ENCODE results near the gene LAYN.

The LAYN gene

GRCh38 chr11:111512296-111513239 lies 28.0 kb upstream of the LAYN start, which contains the start of gene BTG4:
TSS of gene BTG4 (minus strand) at chr11:111512386. CDS start at chr11:111498776, 13,610 bp downstream.
- no peak for TF ChIP-seq CTCF (IDR thresholded peaks at IDR 0.05; ENCODE audit: extremely low read depth, missing control alignments)
- peak; percentile 51 for DNase-seq (ENCODE audit: low spot score)

- no peak for TF ChIP-seq CTCF (IDR thresholded peaks at IDR 0.05; ENCODE audit: extremely low read depth, missing control alignments)
- no peak for DNase-seq (ENCODE audit: low spot score)
Observed at GRCh38 chr11:111513240-111513605, 27.3 kb upstream of the LAYN start.

GRCh38 chr11:111514216-111515031 lies 26.1 kb upstream of the LAYN start, which contains the start of gene HOATZ:
TSS of gene HOATZ (plus strand) at chr11:111514778. CDS start at chr11:111514785, 7 bp downstream.
- no peak for TF ChIP-seq CTCF (IDR thresholded peaks at IDR 0.05; ENCODE audit: extremely low read depth, missing control alignments)
- DNase-seq (ENCODE audit: low spot score), result no peak

- no peak for DNase-seq (ENCODE audit: low spot score)
- TF ChIP-seq CTCF (IDR thresholded peaks at IDR 0.05; ENCODE audit: extremely low read depth, missing control alignments), result no peak
Observed at GRCh38 chr11:111515591-111515990, 24.9 kb upstream of the LAYN start.

- no peak for TF ChIP-seq CTCF (IDR thresholded peaks at IDR 0.05; ENCODE audit: extremely low read depth, missing control alignments)
Observed at GRCh38 chr11:111518668-111519067, 21.9 kb upstream of the LAYN start.

GRCh38 chr11:111520560-111520959 lies 20.0 kb upstream of the LAYN start:
- no peak for TF ChIP-seq CTCF (IDR thresholded peaks at IDR 0.05; ENCODE audit: extremely low read depth, missing control alignments)
- DNase-seq (ENCODE audit: low spot score), result no peak

More at GRCh38 chr11:111518668-111519067, 21.9 kb upstream of the LAYN start:
- no peak for DNase-seq (ENCODE audit: low spot score)

GRCh38 chr11:111521135-111521534 lies 19.4 kb upstream of the LAYN start:
- no peak for TF ChIP-seq CTCF (IDR thresholded peaks at IDR 0.05; ENCODE audit: extremely low read depth, missing control alignments)
- no peak for DNase-seq (ENCODE audit: low spot score)

All from GM20000 (cell line).